ENCODE results near the gene NPHP4. TPM values are rescaled to one million over a fixed set of nuclear protein-coding genes. Genes with fewer than 3 reads are reported as not detected.

Gene NPHP4
- total and polyA plus RNA-seq, 2 donors, result 5.1 to 6.8 TPM

DNA sequence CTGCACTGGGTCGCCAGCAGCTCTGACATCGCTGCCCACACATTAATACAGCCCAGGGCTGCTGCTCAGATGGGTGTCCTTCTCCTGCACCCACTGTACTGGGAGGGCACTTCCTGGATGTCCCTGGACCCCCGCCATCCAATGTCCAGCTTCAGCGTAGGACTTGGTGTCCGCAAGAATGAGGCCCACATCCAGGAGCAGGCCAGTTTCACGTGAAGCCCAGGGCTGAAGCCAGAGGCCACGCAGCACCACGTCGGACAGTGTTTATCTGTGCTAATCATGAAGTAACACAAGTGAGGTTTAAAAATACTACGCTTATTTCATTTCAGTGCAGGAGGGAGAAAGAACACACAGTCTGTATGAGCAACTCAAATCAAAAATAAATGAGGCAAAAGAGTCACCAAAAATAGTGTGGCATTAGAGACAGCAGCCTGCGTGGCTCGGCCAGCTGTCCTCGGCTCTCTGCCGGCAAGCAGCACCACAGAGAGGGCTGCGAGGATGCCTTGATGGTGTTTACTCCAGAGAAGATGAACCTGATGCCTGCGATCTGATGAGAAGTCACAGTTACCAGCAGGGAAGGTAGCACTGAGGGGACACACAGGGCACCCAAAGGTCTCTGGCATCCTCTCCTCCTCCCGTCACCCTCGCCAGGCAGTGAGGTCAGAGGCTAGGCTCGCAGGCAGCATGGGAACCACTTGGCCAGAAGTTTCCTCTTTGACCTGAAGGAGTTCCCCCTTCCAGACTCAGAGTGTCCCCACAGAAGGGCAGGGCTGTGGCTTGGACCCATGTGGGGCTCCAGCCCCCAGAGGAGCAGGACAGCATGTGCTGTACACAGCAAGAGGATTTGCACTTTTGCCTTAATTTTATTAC lies 22.1 kb upstream of the NPHP4 start:
- H3K4me1 ChIP-seq (ENCODE audit: insufficient read depth), result no peaks in the 10 kb centered on the region
- WGBS, result 84% methylated on average over 19 of the region's 19 CpGs
- H3K36me3 ChIP-seq (ENCODE audit: insufficient read depth), result no peaks in the 10 kb centered on the region
- H3K4me3 ChIP-seq (ENCODE audit: low read depth, low read length), result no peak overlapping the region
- no peak for DNase-seq (ENCODE audit: extremely low spot score)
- no peak overlapping the region for H3K27ac ChIP-seq (ENCODE audit: low read depth)

DNA sequence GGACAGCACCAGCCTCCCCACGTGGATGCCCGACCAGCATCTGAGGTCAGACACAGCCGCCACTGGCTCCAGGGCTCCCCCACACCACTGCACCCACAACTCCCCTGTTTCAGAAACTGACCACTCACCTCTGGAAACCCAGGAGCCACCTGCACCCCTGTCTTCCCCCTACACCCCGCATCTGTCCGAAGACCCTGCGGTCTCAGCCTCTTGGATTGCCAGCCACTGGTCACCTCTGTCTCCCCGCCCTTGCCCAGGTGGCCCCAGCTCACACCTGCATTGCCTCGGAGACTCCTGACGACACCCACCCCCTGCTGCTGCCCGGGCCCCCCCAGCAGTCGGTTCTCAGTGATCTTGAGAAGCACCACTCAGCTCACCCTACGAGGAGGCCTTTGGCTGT lies 21.3 kb upstream of the NPHP4 start:
- DNase-seq (ENCODE audit: extremely low spot score), result no peak
- no peak overlapping the region for H3K27ac ChIP-seq (ENCODE audit: low read depth)
- WGBS, result 92% methylated on average over 12 of the region's 12 CpGs
- H3K36me3 ChIP-seq (ENCODE audit: insufficient read depth), result no peaks in the 10 kb centered on the region
- no peak overlapping the region for H3K4me3 ChIP-seq (ENCODE audit: low read depth, low read length)
- no peaks in the 10 kb centered on the region for H3K4me1 ChIP-seq (ENCODE audit: insufficient read depth)

DNA sequence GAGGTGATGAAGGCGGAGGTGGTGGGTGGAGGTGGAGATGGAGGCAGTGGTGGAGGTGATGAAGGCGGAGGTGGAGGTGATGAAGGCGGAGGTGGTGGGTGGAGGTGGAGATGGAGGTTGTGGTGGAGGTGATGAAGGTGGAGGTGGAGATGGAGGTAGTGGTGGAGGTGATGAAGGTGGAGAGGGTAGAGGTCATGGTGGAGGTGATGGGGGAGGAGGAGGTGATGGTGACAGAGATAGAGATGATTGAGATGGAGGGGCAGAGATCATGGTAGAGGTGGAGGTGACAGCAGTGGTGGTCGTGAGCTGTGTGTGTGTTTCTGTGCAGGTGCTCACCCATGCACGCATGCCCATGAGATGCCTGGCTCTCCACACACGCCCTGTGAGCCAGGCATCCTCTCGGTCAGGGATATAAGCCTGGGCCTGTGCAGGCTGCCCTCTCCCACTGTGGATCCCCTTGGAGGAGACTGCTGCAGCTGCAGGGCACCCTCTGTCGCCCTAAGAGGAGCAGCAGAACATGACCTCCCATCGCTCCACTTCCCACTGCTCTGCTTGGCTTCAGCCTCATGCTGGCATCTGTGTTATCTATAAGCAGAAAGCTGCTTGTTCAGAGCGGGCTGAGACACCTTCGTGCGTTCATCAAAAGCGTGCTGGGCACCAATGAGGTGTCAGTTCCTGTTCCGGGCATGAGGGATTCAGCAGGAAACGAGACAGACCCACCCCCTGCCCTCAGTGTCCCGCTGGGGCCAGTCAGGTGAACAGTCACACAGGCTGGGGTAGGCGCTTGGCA lies 20.5 kb upstream of the NPHP4 start:
- no peak overlapping the region for H3K4me3 ChIP-seq (ENCODE audit: low read depth, low read length)
- H3K36me3 ChIP-seq (ENCODE audit: insufficient read depth), result no peaks in the 10 kb centered on the region
- no peak for DNase-seq (ENCODE audit: extremely low spot score)
- H3K27ac ChIP-seq (ENCODE audit: low read depth), result no peak overlapping the region
- no peaks in the 10 kb centered on the region for H3K4me1 ChIP-seq (ENCODE audit: insufficient read depth)
- 87% methylated on average over 17 of the region's 17 CpGs for WGBS

DNA sequence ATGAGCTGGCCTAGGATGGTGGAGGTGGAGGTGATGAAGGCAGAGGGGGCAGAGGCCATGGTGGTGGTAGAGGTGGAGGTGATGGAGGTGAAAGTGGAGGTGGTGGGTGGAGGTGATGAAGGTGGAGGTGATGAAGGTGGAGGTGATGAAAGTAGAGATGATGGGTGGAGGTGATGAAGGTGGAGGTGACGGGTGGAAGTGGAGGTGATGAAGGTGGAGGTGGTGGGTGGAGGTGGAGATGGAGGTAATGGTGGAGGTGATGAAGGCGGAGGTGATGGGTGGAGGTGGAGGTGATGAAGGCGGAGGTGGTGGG lies 19.7 kb upstream of the NPHP4 start:
- Histone ChIP-seq H3K4me3 (ENCODE audit: low read depth, low read length) (no peak overlapping the region), H3K27ac (ENCODE audit: low read depth) (no peak overlapping the region), H3K36me3 (ENCODE audit: insufficient read depth) (no peaks in the 10 kb centered on the region), H3K4me1 (ENCODE audit: insufficient read depth) (no peaks in the 10 kb centered on the region)
- 91% methylated on average over 3 of the region's 3 CpGs for WGBS
- no peak for DNase-seq (ENCODE audit: extremely low spot score)

DNA sequence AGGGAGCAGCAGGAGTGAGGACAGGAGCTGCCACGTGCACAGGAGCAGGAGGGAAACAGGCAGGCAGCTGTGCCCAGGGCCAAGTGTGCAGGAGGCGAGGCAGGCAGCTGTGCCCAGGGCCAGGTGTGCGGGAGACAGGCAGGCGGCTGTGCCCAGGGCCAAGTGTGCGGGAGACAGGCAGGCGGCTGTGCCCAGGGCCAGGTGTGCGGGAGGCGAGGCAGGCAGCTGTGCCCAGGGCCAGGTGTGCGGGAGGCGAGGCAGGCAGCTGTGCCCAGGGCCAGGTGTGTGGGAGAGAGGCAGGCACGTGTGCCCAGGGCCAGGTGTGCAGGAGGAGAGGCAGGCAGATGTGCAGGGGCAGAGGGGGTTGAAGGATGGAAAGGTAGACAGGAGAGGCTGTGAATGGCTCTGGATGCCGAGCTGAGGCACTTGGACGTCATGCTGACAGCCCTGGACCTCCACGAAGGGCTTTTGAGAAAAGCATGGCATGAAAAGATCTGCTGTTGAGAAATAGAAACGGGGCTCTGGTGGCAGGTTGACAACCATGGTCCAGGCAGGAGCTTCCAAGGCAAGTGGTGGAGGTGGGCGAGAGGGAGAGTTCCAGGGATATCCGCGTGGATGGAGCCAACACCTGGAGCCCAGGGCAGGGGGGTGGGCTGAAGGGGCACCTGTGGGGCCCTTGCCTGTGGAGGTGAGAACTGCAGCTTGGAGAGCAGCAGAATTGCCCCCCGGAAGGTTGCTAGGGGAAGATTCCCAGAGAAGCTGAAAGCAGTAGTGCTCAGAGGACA lies 19.1 kb upstream of the NPHP4 start:
- no peak for DNase-seq (ENCODE audit: extremely low spot score)
- 92% methylated on average over 19 of the region's 19 CpGs for WGBS

DNA sequence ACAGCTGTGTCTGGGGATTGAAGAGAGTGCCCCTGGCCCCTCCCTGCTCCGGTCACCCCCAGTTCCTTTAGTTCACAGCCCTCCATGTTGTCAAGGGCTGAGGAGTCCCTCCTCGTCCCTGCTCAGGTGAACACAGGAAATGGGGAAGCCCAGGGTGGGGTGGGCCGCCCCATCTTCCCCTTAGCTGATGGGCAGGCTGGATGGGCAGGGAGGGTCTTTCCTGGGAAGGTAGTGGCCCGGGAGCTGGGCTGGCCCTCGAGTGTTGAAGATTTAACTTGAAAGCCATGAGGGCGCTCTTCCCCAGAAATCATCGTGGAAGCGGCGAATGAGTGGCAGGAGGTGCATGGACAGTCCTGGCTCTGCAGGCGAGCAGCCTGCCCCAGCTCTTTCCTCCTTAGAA lies 18.3 kb upstream of the NPHP4 start:
- Histone ChIP-seq H3K4me3 (ENCODE audit: low read depth, low read length) (no peak overlapping the region), H3K4me1 (ENCODE audit: insufficient read depth) (no peaks in the 10 kb centered on the region), H3K36me3 (ENCODE audit: insufficient read depth) (no peaks in the 10 kb centered on the region), H3K27ac (ENCODE audit: low read depth) (no peak overlapping the region)
- WGBS, result 83% methylated on average over 10 of the region's 10 CpGs
- no peak for DNase-seq (ENCODE audit: extremely low spot score)

More for the DNA sequence above, 19.1 kb upstream of the NPHP4 start:
- H3K36me3 ChIP-seq (ENCODE audit: insufficient read depth), result no peaks in the 10 kb centered on the region
- no peaks in the 10 kb centered on the region for H3K4me1 ChIP-seq (ENCODE audit: insufficient read depth)
- no peak overlapping the region for H3K4me3 ChIP-seq (ENCODE audit: low read depth, low read length)
- no peak overlapping the region for H3K27ac ChIP-seq (ENCODE audit: low read depth)

DNA sequence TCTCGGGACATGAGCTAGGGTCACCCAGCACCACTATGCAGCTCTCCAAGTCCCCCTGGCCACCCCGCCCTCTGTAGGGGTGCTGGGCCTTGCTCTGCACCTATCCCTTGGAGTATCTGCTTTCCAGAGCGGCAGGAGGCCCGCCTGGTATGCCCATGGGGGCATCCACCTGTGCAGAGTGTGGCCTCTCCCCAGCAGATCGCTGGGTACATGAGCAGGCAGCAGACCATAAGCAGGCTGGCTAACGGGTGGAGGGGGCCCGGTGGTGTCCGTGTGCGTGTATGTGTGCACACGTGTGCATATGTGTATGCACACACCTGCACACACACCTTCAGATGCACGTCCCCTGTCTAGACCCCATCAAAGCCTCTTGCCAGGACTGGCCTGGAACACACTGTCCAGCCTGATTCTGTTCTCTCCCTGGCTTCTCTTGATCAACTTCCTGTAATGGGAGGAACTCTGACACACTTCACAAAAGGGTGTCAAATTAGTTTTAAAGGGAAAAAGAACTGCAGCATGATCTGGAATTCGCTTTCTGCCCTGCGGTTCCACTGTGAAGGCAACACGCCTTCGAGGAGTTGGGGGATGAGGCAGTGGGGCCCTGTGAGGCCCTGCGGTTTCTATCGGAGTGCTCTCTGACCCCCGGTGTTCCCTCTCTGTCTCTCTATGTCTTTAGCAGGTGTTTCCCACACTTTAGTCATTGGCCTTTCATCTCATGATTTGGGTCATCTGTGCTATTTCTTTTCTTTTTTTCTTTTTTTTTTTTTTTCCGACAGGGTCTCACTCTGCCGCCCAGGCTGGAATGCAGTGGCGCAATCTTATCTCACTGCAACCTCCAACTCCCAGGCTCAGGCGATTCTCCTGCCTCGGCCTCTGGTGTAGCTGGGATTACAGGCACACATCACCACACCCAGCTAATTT lies 17.2 kb upstream of the NPHP4 start:
- Histone ChIP-seq H3K4me3 (ENCODE audit: low read depth, low read length) (no peak overlapping the region), H3K36me3 (ENCODE audit: insufficient read depth) (no peaks in the 10 kb centered on the region), H3K27ac (ENCODE audit: low read depth) (no peak overlapping the region), H3K4me1 (ENCODE audit: insufficient read depth) (no peaks in the 10 kb centered on the region)
- 86% methylated on average over 23 of the region's 23 CpGs for WGBS
- DNase-seq (ENCODE audit: extremely low spot score), result no peak

DNA sequence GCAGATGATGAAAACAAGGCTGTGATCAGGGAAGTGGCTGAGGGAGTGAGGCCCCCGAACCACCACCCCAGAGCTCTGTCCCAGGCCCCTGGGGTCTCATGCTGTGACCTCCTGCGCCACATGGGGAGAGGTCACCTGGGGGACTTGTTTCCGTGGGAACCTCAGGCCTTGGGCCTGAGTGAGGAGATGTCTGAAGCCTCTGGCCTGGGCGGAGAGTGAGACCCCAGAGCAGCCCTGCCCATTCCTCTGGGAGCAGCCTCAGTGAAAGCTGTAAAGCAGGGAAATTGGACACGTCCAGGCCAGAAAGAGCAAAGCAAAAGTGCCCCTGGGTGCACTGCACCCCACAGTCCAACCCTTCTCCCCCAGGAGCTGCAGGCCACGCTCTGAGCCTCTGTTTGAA lies 16.5 kb upstream of the NPHP4 start:
- no peak for DNase-seq (ENCODE audit: extremely low spot score)
- Histone ChIP-seq H3K36me3 (ENCODE audit: insufficient read depth) (no peaks in the 10 kb centered on the region), H3K4me1 (ENCODE audit: insufficient read depth) (no peaks in the 10 kb centered on the region), H3K27ac (ENCODE audit: low read depth) (no peak overlapping the region), H3K4me3 (ENCODE audit: low read depth, low read length) (no peak overlapping the region)
- 77% methylated on average over 6 of the region's 6 CpGs for WGBS

DNA sequence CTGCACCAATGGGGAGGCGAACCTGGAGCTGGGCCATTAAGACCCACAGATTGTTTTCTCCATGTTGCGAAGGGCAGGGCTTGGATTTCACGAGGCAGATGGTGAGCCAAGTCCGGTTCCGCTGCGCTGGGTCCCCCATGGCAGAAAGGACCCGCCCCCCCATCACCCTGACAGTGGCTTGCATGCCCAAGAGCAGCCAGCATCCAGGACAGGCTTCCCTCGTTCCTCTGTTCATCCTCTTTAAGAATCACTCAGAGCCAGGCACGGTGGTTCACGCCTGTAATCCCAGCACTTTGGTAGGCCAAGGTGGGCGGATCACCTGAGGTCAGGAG lies 15.8 kb upstream of the NPHP4 start:
- no peak for DNase-seq (ENCODE audit: extremely low spot score)
- no peak overlapping the region for H3K27ac ChIP-seq (ENCODE audit: low read depth)

DNA sequence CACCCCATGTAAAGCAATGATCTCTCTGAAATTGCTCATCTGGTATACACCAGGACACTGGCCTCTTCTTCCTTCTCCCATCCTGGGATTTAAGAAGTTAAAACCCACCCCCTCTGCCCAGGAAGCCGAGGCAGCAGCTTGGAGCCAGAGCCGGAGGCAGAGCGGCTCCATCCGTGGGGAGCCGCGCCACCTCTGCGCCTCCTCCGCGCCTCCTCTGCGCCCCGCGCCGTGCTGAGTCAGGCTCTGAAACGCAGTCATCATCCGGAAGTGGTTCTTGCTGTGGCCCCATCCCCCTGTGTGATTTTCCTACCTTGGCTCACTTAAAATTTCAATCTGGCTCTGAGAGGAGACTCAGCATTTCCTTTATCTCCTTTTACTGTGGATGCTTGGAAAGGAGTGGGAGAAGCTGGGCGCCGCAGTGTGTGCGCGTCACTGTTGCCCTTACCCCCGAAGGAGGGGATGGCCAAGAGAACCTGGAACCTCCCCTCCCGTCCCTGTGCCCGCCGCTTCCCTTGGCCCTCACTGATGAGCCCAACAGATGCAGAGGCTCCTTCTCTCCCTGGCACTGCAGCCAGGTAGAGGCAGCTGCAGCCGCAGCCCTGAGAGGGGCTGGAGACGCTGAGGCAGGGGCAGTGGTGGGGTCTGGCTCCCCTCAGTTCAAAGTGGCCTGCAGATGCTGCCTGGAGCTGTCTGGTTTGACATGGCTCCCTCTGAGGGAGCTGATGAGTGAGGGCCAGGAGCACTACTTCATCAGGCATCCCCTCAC lies 15.3 kb upstream of the NPHP4 start:
- 46% methylated on average over 25 of the region's 25 CpGs for WGBS
- no peaks in the 10 kb centered on the region for H3K36me3 ChIP-seq (ENCODE audit: insufficient read depth)
- H3K27ac ChIP-seq (ENCODE audit: low read depth), result no peak overlapping the region
- no peaks in the 10 kb centered on the region for H3K4me1 ChIP-seq (ENCODE audit: insufficient read depth)
- H3K4me3 ChIP-seq (ENCODE audit: low read depth, low read length), result no peak overlapping the region
- no peak for DNase-seq (ENCODE audit: extremely low spot score)

More for the DNA sequence above, 15.8 kb upstream of the NPHP4 start:
- no peaks in the 10 kb centered on the region for H3K36me3 ChIP-seq (ENCODE audit: insufficient read depth)
- H3K4me1 ChIP-seq (ENCODE audit: insufficient read depth), result no peaks in the 10 kb centered on the region
- 88% methylated on average over 11 of the region's 11 CpGs for WGBS
- H3K4me3 ChIP-seq (ENCODE audit: low read depth, low read length), result no peak overlapping the region

DNA sequence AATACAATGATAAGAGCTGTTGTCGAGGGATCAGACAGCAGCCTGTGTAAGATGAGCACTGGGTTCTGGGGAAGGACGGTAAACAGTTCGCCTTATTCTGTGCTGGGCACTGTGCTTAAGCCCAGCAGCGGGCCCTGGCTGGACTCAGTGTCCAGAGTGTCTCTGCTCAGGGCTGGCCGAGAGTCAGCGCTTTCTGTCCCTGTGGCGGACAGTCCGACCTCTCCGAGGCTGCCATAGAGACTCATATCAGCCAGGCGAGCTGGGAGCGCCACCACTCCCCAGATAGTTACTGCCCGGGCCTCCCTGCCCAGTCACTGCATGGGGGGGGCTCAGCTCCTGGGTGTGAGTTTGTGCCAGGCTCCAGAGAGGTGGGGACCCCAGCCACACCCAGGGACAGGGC lies 14.7 kb upstream of the NPHP4 start:
- DNase-seq (ENCODE audit: extremely low spot score), result no peak
- 57% methylated on average over 12 of the region's 12 CpGs for WGBS
- H3K27ac ChIP-seq (ENCODE audit: low read depth), result no peak overlapping the region
- H3K4me1 ChIP-seq (ENCODE audit: insufficient read depth), result no peaks in the 10 kb centered on the region
- no peaks in the 10 kb centered on the region for H3K36me3 ChIP-seq (ENCODE audit: insufficient read depth)
- H3K4me3 ChIP-seq (ENCODE audit: low read depth, low read length), result no peak overlapping the region

DNA sequence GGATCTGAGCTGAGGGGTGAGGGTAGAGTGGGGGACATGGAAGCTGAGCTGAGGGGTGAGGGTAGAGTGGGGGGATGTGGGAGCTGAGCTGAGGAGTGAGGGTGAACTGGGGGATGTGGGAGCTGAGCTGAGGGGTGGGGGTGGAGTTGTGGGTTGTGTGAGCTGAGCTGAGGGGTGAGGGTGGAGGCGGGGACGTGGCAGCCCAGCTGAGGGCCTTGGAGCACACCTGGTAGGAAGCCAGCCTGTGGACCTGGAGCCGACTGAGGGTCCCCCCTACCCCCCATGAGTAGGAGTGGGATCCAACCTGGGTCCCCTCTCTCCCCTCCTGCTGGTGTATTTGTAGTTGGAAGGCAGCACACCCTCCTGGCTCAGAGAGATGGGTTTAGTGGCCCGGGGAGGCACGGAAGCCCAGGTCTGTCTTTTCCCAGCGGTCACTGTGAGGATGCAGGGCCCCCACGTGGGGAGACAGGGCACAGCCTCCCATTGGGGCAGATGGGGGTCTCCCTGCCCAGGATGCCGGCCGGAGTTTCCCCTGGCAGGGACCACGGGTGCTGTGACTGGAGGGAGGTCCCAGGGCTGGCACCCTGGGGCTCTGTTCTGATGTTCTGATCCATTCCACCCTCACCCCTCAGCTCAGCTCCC lies 13.2 kb upstream of the NPHP4 start:
- no peak overlapping the region for H3K4me3 ChIP-seq (ENCODE audit: low read depth, low read length)
- H3K27ac ChIP-seq (ENCODE audit: low read depth), result no peak overlapping the region
- H3K36me3 ChIP-seq (ENCODE audit: insufficient read depth), result no peaks in the 10 kb centered on the region
- WGBS, result 68% methylated on average over 10 of the region's 10 CpGs
- DNase-seq (ENCODE audit: extremely low spot score), result no peak
- H3K4me1 ChIP-seq (ENCODE audit: insufficient read depth), result no peaks in the 10 kb centered on the region

Measured in urinary bladder (tissue), 4 donors.